Fibroblast of lung (primary cell): Measurements from ENCODE around the gene NUDT12.

Experiments
- EZH2 ChIP-seq: IDR thresholded peaks from 2 replicates; pipeline ENCODE4 v1.5.1; 2012; ENCODE audit warnings: low read length, control low read depth, mild to moderate bottlenecking; ENCODE audit errors: missing control alignments
- TF ChIP-seq, protein P1 (sequence below), 2 donors: IDR thresholded peaks in 1 of 2; conservative IDR thresholded peaks in 1 of 2; 1 replicate in 1 of 2; 2 replicates in 1 of 2; pipeline ENCODE4 v1.5.1; 2011 to 2012; ENCODE audit warnings: low read length in 2 of 2, control low read depth in 1 of 2, inconsistent platforms in 1 of 2, low read depth in 1 of 2, mild to moderate bottlenecking in 1 of 2

DNA sequence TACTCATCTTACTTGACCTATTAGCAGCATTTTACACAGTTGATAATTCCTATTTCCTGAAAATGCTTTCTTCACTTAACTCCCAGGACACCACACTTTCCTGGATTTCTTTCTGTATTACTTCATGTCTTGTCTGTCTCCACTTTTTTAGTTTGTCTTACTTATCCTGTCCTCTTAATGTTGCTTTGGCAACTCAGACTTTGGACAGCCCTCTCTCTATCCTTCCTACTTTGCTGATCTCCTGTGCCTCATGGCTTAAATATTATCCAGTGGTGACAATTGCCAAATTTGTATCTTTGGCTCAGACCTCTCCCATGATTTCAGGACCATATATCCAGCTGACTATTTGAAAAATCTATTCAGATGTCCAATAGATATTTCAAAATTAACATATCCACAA lies 39.8 kb upstream of the NUDT12 start:
- TF ChIP-seq, protein P1, sequence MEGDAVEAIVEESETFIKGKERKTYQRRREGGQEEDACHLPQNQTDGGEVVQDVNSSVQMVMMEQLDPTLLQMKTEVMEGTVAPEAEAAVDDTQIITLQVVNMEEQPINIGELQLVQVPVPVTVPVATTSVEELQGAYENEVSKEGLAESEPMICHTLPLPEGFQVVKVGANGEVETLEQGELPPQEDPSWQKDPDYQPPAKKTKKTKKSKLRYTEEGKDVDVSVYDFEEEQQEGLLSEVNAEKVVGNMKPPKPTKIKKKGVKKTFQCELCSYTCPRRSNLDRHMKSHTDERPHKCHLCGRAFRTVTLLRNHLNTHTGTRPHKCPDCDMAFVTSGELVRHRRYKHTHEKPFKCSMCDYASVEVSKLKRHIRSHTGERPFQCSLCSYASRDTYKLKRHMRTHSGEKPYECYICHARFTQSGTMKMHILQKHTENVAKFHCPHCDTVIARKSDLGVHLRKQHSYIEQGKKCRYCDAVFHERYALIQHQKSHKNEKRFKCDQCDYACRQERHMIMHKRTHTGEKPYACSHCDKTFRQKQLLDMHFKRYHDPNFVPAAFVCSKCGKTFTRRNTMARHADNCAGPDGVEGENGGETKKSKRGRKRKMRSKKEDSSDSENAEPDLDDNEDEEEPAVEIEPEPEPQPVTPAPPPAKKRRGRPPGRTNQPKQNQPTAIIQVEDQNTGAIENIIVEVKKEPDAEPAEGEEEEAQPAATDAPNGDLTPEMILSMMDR (conservative IDR thresholded peaks at IDR 0.05 in 1 of 2, IDR thresholded peaks at IDR 0.05 in 1 of 2; ENCODE audit: low read depth in 1 of 2, low read length in 2 of 2): no peak
- no peak for TF ChIP-seq EZH2
